Astrocyte of the spinal cord (primary cell): ENCODE data around the gene NLGN1.
A peak's percentile ranks its signal among the peaks of the same experiment; 100 is the strongest.

Source experiments
- DNase-seq: peaks from one replicate; pipeline ENCODE4 v3.0.0; 2011; ENCODE audit warnings: low read depth, low spot score
- H3K4me3 ChIP-seq: 2 replicates; pipeline ENCODE4 v1.5.1; 2011; ENCODE audit warnings: low read depth, mild to moderate bottlenecking, low read length, moderate library complexity
- in situ Hi-C: cut with HindIII; loops from 2 replicates; pipeline ENCODE4 v1.10.0; 2017; ENCODE audit warnings: low sequenced_read_pairs
- TF ChIP-seq, protein P1 (sequence below): IDR thresholded peaks from 2 replicates; pipeline ENCODE4 v1.5.1; 2012; ENCODE audit warnings: low read depth, mild to moderate bottlenecking, low read length, inconsistent platforms

The NLGN1 gene

DNA sequence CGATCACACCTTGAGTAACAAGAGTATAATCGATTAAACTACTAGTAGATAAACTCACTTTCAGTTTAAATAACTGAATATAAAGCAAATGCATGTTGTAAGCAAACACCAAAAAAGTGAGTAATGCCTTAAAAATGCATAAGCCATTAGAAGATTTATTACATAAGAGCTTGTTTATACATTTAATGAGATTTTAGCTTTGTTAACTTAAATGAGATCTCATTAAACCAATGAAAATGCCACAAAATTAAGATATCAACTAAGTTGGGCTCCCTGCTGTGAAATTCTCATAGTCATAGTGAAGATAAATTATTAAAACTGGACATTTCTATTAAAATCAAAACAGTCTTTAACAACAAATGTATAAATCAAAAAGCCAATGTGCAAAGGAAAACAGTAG lies 701.2 kb downstream of the NLGN1 start:
- DNase-seq, result no peak
- H3K4me3 ChIP-seq, result no peak overlapping the region
- in situ Hi-C loops, result no loop called here
- TF ChIP-seq, protein P1, sequence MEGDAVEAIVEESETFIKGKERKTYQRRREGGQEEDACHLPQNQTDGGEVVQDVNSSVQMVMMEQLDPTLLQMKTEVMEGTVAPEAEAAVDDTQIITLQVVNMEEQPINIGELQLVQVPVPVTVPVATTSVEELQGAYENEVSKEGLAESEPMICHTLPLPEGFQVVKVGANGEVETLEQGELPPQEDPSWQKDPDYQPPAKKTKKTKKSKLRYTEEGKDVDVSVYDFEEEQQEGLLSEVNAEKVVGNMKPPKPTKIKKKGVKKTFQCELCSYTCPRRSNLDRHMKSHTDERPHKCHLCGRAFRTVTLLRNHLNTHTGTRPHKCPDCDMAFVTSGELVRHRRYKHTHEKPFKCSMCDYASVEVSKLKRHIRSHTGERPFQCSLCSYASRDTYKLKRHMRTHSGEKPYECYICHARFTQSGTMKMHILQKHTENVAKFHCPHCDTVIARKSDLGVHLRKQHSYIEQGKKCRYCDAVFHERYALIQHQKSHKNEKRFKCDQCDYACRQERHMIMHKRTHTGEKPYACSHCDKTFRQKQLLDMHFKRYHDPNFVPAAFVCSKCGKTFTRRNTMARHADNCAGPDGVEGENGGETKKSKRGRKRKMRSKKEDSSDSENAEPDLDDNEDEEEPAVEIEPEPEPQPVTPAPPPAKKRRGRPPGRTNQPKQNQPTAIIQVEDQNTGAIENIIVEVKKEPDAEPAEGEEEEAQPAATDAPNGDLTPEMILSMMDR, result no peak

DNA sequence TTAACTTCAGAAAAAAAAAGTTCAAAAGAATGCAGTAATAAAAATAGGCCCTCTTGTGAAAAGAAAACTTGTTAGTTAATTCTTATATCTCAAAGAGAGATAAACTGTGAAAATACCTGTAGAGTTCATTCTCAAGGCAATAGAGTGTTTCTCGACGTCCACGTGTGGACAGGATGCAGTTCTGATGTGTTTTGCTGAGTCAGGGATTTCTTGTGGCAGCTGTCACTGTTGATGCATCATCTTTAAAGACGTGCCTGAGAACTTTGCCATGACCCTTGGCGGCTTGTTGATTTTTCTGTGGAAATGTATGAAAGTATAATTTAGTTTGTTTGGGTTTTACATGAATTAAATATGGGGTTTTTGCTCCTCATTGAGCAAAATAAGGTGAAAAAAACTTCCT lies 702.2 kb downstream of the NLGN1 start:
- in situ Hi-C loops, result no loop called here
- TF ChIP-seq, protein P1, result no peak
- DNase-seq, result no peak
- H3K4me3 ChIP-seq, result no peak overlapping the region

DNA sequence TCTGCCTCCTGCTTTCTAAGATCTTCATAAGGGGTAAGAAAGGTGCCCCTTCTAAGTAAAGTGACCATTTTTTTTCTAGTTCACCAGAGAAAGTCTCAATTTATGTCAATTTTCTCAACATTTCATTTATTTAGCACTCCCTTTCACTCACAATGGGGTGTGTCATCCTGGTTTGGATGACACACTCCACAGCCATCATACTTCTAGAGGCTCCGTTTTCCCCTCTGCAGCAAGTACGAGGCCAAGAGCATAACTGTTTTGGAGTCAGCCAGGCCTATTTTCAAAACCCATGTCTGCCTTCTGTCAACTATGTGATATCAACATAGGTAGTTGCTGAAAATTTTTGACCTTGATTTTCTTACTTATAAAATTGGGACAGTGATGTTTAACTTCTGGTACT lies 703.2 kb downstream of the NLGN1 start:
- H3K4me3 ChIP-seq, result no peak overlapping the region
- TF ChIP-seq, protein P1, result no peak
- peak; percentile 14 for DNase-seq
- in situ Hi-C loops, result no loop called here

DNA sequence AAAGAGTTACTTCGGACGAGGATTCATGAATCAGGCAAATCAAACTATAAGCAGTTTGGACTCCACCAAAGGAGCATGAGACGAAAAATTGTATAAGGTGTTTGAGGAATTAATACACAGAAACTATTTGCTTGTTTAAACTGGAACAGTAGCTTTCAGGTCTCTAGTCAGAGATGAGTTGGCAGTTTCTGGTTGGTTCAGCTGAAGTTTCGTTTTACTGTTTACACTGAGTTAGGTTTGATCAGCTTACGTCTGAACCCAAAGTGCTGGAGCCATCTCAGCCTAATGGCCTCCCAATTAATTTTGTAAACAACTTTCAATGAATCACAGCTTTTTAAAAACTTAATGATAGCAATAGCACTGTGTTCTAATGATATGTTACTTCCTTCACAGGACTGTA lies 703.7 kb downstream of the NLGN1 start:
- DNase-seq, result no peak
- TF ChIP-seq, protein P1, result no peak
- no peak overlapping the region for H3K4me3 ChIP-seq
- in situ Hi-C loops, result no loop called here

DNA sequence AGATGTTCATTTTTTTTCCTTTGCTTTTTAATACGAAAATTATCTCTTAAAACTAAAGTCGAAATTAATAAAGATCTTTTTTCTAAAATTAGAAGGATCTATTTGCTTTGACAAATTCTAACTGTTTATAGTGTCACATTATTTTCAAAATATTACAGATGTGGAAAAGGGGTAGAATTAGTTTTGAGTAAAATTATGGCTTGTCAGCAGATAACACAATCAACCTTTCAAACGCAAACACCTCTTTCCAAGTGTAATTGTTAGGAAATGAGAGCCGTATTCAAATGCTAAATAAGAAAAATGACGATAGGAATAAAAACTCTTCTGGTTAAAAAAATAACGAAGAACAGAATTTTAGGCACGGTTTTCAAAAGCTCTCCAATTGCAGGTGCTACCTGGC lies 704.7 kb downstream of the NLGN1 start:
- DNase-seq, result no peak
- in situ Hi-C loops, result no loop called here
- TF ChIP-seq, protein P1, result no peak
- H3K4me3 ChIP-seq, result no peak overlapping the region

DNA sequence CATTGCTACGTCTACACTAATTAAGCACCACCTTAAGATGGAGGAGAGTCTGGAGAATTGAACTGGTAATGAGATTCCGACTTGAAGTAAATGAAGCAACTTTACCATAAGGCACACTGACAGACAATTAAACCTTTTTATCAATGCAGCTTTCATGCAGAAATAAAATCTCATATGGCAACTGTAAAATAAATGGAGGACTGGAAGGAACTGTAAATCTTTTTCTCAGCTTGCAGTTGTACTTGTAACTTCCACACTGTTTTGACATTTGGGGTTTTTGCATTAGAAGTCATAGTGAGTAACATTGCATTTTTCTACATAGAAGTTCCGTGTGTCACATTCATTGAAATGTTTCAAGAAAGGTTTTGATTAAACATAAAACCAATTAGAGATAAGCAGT lies 705.3 kb downstream of the NLGN1 start:
- in situ Hi-C loops, result no loop called here
- no peak overlapping the region for H3K4me3 ChIP-seq
- TF ChIP-seq, protein P1, result no peak
- DNase-seq, result no peak

DNA sequence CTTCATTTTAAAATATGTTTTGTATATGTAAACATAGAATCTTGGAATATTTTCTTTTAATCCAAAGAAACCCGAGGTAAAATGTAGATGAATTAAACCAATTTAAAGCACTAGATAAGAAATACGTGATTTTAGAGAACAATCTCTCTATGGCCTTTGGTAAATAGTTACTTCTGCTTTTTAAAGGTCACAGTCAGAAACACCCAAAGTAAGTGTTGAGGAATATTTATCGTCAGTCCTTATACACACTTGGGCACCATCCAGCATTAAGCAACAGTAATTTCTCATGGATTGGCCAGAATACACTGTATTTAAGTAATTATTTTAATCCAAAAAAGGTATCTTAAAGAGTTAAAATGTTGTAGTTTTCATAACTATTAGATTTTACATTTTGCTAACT lies 713.2 kb downstream of the NLGN1 start:
- H3K4me3 ChIP-seq, result no peak overlapping the region
- TF ChIP-seq, protein P1, result no peak
- in situ Hi-C loops, result no loop called here
- no peak for DNase-seq
